ENCODE results near the gene BRD9. TPM values are rescaled to one million over a fixed set of nuclear protein-coding genes. Genes with fewer than 3 reads are reported as not detected.
"Not testable (repeated sequence)": the region's sequence is repeated elsewhere in the genome, so short reads cannot be mapped to it uniquely, and the experiment has no call there.

Gene BRD9
- total RNA-seq, 1 donor = 35.8 TPM

DNA sequence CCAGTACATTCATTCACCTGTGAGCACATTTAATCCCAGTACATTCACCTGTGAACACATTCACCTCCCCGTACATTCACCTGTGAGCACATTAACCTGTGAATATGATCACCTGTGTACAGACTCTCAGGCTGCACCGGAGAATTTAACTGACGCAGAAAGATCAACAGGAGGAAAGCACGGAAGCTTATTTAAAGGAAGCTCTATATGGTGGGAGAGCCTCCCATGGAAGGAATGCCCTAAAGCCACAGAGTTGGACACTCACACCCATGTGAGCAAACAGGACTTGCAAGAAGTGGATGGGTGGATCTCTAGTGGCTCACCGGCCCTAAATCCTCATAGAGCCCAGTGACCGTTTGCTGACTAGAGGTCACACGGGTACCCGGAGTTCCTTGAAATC is 38.3 kb upstream of the BRD9 start:
- H3K27me3 ChIP-seq (ENCODE audit: insufficient read depth, low read length) = peaks cover 37% of the 10 kb centered on the region
- no peak overlapping the region for H2AFZ ChIP-seq (ENCODE audit: low read length)
- no peaks in the 10 kb centered on the region for H4K20me1 ChIP-seq (ENCODE audit: insufficient read depth, low read length)

DNA sequence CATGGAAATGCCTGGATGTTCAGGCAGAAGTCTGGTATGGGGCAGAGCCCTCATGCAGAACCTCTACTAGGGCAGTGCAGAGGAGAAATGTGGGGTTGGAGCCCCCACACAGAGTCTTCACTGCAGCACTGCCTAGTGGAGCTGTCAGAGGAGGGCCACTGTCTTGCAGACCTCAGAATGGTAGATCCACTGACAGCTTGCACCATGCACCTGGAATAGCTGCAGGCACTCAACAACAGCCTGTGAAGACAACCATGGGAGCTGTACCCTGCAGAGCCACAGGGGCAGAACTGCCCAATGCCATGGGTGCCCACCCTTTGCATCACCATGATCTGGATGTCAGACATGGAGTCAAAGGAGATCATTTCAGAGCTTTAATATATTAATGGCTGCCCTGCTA is 37.0 kb upstream of the BRD9 start:
- TF ChIP-seq, protein P1, sequence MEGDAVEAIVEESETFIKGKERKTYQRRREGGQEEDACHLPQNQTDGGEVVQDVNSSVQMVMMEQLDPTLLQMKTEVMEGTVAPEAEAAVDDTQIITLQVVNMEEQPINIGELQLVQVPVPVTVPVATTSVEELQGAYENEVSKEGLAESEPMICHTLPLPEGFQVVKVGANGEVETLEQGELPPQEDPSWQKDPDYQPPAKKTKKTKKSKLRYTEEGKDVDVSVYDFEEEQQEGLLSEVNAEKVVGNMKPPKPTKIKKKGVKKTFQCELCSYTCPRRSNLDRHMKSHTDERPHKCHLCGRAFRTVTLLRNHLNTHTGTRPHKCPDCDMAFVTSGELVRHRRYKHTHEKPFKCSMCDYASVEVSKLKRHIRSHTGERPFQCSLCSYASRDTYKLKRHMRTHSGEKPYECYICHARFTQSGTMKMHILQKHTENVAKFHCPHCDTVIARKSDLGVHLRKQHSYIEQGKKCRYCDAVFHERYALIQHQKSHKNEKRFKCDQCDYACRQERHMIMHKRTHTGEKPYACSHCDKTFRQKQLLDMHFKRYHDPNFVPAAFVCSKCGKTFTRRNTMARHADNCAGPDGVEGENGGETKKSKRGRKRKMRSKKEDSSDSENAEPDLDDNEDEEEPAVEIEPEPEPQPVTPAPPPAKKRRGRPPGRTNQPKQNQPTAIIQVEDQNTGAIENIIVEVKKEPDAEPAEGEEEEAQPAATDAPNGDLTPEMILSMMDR (IDR thresholded peaks at IDR 0.05; ENCODE audit: extremely low read depth, low read depth, low read length) = no peak
- no peak overlapping the region for H3K4me2 ChIP-seq (ENCODE audit: insufficient read depth, low read length)
- no peak overlapping the region for H2AFZ ChIP-seq (ENCODE audit: low read length)
- DNase-seq (ENCODE audit: insufficient read length, low spot score, missing footprints) = no peak
- no peaks in the 10 kb centered on the region for H3K79me2 ChIP-seq (ENCODE audit: insufficient read depth, low read length)
- no peaks in the 10 kb centered on the region for H3K4me1 ChIP-seq (ENCODE audit: insufficient read depth, low read length)
- H3K9me3 ChIP-seq (ENCODE audit: low read depth, low read length) = no peaks in the 10 kb centered on the region
- peaks cover 37% of the 10 kb centered on the region for H3K27me3 ChIP-seq (ENCODE audit: insufficient read depth, low read length)
- no peak overlapping the region for H3K4me3 ChIP-seq (ENCODE audit: insufficient read depth, low read length)
- no peaks in the 10 kb centered on the region for H3K36me3 ChIP-seq (ENCODE audit: insufficient read depth, low read length)
- H3K27ac ChIP-seq (ENCODE audit: low read depth, low read length) = no peak overlapping the region
- no peaks in the 10 kb centered on the region for H4K20me1 ChIP-seq (ENCODE audit: insufficient read depth, low read length)

More for the DNA sequence above, 38.3 kb upstream of the BRD9 start:
- TF ChIP-seq, protein P1 (IDR thresholded peaks at IDR 0.05; ENCODE audit: extremely low read depth, low read depth, low read length) = no peak
- Histone ChIP-seq H3K4me2 (ENCODE audit: insufficient read depth, low read length) (no peak overlapping the region), H3K4me1 (ENCODE audit: insufficient read depth, low read length) (no peaks in the 10 kb centered on the region), H3K79me2 (ENCODE audit: insufficient read depth, low read length) (no peaks in the 10 kb centered on the region), H3K4me3 (ENCODE audit: insufficient read depth, low read length) (no peak overlapping the region), H3K27ac (ENCODE audit: low read depth, low read length) (no peak overlapping the region), H3K36me3 (ENCODE audit: insufficient read depth, low read length) (no peaks in the 10 kb centered on the region), H3K9me3 (ENCODE audit: low read depth, low read length) (no peaks in the 10 kb centered on the region)
- no peak for DNase-seq (ENCODE audit: insufficient read length, low spot score, missing footprints)

DNA sequence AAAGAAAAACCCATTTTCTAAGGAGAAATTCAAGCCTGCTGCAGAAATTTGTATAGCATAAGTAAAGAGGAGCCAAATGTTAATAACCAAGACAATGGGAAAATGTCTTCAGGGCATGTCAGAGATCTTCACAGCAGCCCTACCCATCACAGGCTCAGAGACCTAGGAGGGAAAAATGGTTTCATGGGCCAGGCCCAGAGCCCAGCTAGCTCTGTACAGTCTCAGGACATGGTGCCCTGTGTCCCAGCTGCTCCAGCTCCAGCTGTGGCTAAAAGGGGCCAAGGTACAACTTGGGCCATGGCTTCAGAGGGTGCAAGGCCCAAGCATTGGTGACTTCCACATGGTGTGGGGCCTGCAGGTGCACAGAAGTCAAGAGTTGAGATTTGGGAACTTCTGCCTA is 36.6 kb upstream of the BRD9 start:
- peaks cover 37% of the 10 kb centered on the region for H3K27me3 ChIP-seq (ENCODE audit: insufficient read depth, low read length)
- H3K9me3 ChIP-seq (ENCODE audit: low read depth, low read length); H3K4me3 ChIP-seq (ENCODE audit: insufficient read depth, low read length); H3K4me1 ChIP-seq (ENCODE audit: insufficient read depth, low read length); H4K20me1 ChIP-seq (ENCODE audit: insufficient read depth, low read length); DNase-seq (ENCODE audit: insufficient read length, low spot score, missing footprints); H3K36me3 ChIP-seq (ENCODE audit: insufficient read depth, low read length); H2AFZ ChIP-seq (ENCODE audit: low read length); H3K79me2 ChIP-seq (ENCODE audit: insufficient read depth, low read length); H3K27ac ChIP-seq (ENCODE audit: low read depth, low read length); H3K4me2 ChIP-seq (ENCODE audit: insufficient read depth, low read length): not testable (repeated sequence)

DNA sequence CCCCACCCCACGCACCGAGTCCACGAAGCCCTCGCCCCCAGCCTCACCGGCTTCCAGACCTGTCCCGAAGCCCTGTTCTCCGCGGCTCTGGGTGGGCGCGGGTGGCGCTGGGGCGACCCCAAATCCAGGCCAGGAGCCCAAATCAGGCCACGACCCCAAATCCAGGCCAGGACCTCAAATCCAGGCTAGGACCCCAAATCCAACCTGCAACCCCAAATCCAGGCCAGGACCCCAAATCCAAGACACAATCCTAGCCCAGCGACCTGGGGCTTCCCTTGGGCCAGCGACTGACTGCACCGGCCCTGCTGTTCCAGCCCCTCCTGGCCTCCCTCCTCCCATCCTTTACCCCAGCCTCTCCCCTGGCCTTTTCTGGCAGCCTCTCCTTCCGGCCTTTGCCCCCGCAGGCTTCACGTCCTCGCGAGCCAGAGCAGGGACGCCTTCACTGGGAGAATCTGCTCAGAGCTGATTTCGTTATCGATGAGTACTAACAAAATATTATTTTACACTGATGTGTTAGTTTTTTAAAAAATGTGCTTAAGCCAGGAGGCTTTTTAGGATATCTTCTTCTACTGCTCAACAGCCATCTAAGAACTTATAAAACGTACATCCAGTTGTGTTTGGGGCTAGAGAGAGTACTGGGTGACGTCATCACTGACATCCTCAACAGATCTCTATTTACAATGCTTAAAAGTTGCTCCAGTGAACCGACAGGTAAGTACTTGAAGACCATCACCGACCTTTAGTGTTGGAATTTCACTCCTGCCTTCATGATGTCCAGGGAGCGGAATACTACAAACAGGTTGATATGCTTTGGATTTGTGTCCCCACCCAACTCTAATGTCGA is 34.8 kb upstream of the BRD9 start:
- Histone ChIP-seq H3K36me3 (ENCODE audit: insufficient read depth, low read length) (no peaks in the 10 kb centered on the region), H3K4me1 (ENCODE audit: insufficient read depth, low read length) (no peaks in the 10 kb centered on the region), H3K79me2 (ENCODE audit: insufficient read depth, low read length) (no peaks in the 10 kb centered on the region), H2AFZ (ENCODE audit: low read length) (no peak overlapping the region), H3K27ac (ENCODE audit: low read depth, low read length) (no peak overlapping the region), H3K4me3 (ENCODE audit: insufficient read depth, low read length) (no peak overlapping the region), H3K4me2 (ENCODE audit: insufficient read depth, low read length) (peak overlapping the region; percentile 77), H3K27me3 (ENCODE audit: insufficient read depth, low read length) (peaks cover 32% of the 10 kb centered on the region), H4K20me1 (ENCODE audit: insufficient read depth, low read length) (no peaks in the 10 kb centered on the region), H3K9me3 (ENCODE audit: low read depth, low read length) (no peaks in the 10 kb centered on the region)
- no peak for DNase-seq (ENCODE audit: insufficient read length, low spot score, missing footprints)
- TF ChIP-seq, protein P1 (IDR thresholded peaks at IDR 0.05; ENCODE audit: extremely low read depth, low read depth, low read length) = no peak
